Activated naive CD8-positive, alpha-beta T cell (primary cell): ENCODE results near the gene TMC8.

Experiments
- H3K27ac Mint-ChIP-seq: one replicate; pipeline ENCODE4 v1.8.0; 2021; ENCODE audit warnings: mixed read lengths
- H3K27me3 Mint-ChIP-seq: one replicate; pipeline ENCODE4 v1.8.0; 2021; ENCODE audit warnings: mixed read lengths
- H3K36me3 Mint-ChIP-seq: one replicate; pipeline ENCODE4 v1.8.0; 2021; ENCODE audit warnings: mixed read lengths
- H3K4me1 Mint-ChIP-seq: one replicate; pipeline ENCODE4 v1.8.0; 2021; ENCODE audit warnings: low read depth, mixed read lengths
- H3K4me3 Mint-ChIP-seq: one replicate; pipeline ENCODE4 v1.8.0; 2021; ENCODE audit warnings: mild to moderate bottlenecking, mixed read lengths
- H3K9me3 Mint-ChIP-seq: one replicate; pipeline ENCODE4 v1.8.0; 2021; ENCODE audit warnings: low read depth, mixed read lengths

Gene TMC8

DNA sequence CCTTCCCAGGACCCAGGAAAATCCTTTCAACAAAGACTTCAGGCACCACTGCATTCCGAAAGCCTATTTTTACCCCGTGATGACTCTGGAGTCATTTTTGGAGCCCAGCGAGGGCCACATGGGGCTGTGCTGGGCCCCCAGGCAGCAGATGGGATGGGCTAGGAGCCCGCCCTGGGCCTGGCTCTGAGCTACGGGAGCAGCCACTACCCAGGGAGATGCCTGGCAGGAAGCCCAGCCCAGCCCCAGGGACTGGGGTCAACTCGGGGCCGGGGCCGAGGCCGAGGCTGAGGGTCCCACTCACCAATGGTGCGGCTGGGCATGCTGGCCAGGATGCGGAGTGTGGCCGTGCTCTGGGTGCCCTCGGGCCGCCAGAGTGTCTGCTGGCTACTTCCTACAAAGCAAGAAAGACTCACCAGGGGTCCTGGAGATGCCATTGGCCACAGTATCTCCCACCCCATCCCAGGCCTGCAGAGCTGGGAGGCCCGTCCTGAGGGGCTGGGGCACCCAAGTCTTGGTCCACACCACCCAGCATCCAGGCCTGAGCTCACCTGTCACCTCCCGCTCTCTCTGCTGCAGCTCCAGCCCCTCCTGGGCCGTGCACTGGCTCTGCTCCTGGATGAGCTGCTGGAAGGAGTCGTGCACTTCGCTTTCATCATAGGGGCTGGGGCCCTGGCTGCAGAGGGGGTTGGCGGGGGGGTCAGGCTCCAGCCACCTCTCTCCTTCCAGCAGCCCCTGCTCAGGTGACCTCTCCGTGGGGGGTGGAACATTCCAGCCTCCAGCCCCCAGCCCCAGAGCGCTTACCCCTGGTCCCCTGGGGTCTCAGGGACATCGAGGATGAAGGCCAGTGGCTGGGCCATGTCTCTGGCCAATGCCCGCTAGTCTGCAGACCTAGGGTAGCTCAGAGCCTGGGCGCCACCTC, 4.3 kb upstream of the TMC8 start:
- Mint-ChIP-seq H3K4me3 (peak overlapping the region; percentile 86), H3K27ac (peak overlapping the region; percentile 84), H3K27me3 (no peaks in the 10 kb centered on the region), H3K9me3 (no peaks in the 10 kb centered on the region), H3K36me3 (peaks cover 8% of the 10 kb centered on the region), H3K4me1 (peaks cover 61% of the 10 kb centered on the region)

DNA sequence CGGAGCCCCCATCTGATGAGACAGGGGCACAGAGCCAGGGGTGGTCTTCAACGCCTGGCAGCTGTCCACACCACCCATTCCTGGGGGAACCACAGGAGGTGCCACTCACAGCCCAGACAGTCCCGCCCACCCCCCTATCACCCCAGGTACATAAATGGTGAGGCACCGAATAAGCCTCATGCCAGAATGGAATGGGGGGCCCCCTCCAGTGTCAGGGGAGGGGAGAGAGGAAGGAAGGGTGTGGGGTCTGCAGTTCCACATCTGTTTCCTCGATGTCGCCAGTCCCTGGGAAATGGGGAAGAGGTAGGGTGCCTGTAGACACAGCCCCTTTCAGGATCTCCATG, 3.7 kb upstream of the TMC8 start:
- Mint-ChIP-seq H3K4me1 (peaks cover 54% of the 10 kb centered on the region), H3K27ac (peak overlapping the region; percentile 84), H3K36me3 (peaks cover 8% of the 10 kb centered on the region), H3K9me3 (no peaks in the 10 kb centered on the region), H3K4me3 (peak overlapping the region; percentile 86), H3K27me3 (no peaks in the 10 kb centered on the region)

DNA sequence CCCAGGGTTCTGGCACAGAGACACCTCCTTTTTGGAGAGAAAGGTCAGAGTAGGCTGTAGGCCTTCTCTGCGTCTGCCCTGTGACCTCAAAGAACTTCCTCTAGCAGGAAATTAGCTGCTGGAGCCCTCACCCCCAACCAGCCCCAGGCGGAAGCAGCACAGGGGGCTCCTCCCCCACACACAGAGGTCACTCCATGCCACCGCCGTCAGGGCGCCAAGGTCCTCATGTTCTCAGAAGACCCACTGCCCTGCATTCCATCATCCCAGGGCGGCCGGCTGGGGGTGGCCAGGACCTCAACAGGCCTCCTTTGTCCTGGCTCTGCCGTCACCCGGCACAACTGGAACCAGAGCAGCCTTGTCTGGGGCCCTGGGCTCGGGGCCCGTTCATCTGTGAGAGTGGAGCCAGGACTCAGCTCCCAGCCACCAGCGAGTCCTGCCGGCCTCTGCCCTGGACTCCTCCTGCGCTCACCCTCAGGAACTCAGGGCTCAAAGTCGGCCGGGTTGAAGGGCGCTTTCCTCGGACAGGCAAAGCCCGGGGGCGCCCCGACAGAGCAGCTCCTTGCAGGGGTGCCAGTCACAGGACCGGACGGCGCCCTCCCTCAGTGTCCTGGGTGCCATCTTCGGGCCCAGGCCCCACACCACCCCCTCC, 3.2 kb upstream of the TMC8 start:
- Mint-ChIP-seq H3K4me1 (peaks cover 49% of the 10 kb centered on the region), H3K9me3 (no peaks in the 10 kb centered on the region), H3K27me3 (no peaks in the 10 kb centered on the region), H3K4me3 (peak overlapping the region; percentile 86), H3K27ac (peak overlapping the region; percentile 84), H3K36me3 (peaks cover 8% of the 10 kb centered on the region)

- H3K9me3 Mint-ChIP-seq: no peaks in the 10 kb centered on the region
- no peaks in the 10 kb centered on the region for H3K27me3 Mint-ChIP-seq
- H3K27ac Mint-ChIP-seq: peak overlapping the region; percentile 84
- H3K4me3 Mint-ChIP-seq: peak overlapping the region; percentile 86
- H3K36me3 Mint-ChIP-seq: peaks cover 6% of the 10 kb centered on the region
- peaks cover 49% of the 10 kb centered on the region for H3K4me1 Mint-ChIP-seq
Measured at GRCh38 chr17:78127888-78128550, 2.6 kb upstream of the TMC8 start.

- Mint-ChIP-seq H3K27ac (peak within 1 kb of the TSS; percentile 91), H3K9me3 (no peaks in the 10 kb centered on the region), H3K27me3 (no peaks in the 10 kb centered on the region), H3K4me1 (peaks cover 49% of the 10 kb centered on the region), H3K4me3 (peak within 1 kb of the TSS; percentile 93), H3K36me3 (peaks cover 2% of the 10 kb centered on the region)
Measured at GRCh38 chr17:78128551-78129350, 1.8 kb upstream of the TMC8 start, which contains the start of gene TMC6. Gene TMC6, minus strand, starts transcription at chr17:78128755. Its CDS starts 1,923 bp downstream, at chr17:78126832.

GRCh38 chr17:78129351-78130089, 1.1 kb upstream of the TMC8 start:
- H3K4me1 Mint-ChIP-seq: peaks cover 52% of the 10 kb centered on the region

GRCh38 chr17:78130090-78130436, 508 bp upstream of the TMC8 start:
- H3K36me3 Mint-ChIP-seq: peaks cover 4% of the 10 kb centered on the region
- H3K4me1 Mint-ChIP-seq: peaks cover 53% of the 10 kb centered on the region
- peak overlapping the region; percentile 93 for H3K4me3 Mint-ChIP-seq
- no peaks in the 10 kb centered on the region for H3K9me3 Mint-ChIP-seq
- H3K27me3 Mint-ChIP-seq: no peaks in the 10 kb centered on the region
- H3K27ac Mint-ChIP-seq: peak overlapping the region; percentile 95

More at GRCh38 chr17:78129351-78130089, 1.1 kb upstream of the TMC8 start:
- Mint-ChIP-seq H3K27ac (peak overlapping the region; percentile 95), H3K4me3 (peak overlapping the region; percentile 93), H3K9me3 (no peaks in the 10 kb centered on the region), H3K36me3 (peaks cover 4% of the 10 kb centered on the region), H3K27me3 (no peaks in the 10 kb centered on the region)

- Mint-ChIP-seq H3K4me3 (peak overlapping the region; percentile 93), H3K36me3 (peaks cover 10% of the 10 kb centered on the region), H3K27me3 (no peaks in the 10 kb centered on the region), H3K9me3 (no peaks in the 10 kb centered on the region), H3K27ac (peak overlapping the region; percentile 95), H3K4me1 (peaks cover 59% of the 10 kb centered on the region)
Measured at GRCh38 chr17:78131172-78132083, 857 bp downstream of the TMC8 start.

DNA sequence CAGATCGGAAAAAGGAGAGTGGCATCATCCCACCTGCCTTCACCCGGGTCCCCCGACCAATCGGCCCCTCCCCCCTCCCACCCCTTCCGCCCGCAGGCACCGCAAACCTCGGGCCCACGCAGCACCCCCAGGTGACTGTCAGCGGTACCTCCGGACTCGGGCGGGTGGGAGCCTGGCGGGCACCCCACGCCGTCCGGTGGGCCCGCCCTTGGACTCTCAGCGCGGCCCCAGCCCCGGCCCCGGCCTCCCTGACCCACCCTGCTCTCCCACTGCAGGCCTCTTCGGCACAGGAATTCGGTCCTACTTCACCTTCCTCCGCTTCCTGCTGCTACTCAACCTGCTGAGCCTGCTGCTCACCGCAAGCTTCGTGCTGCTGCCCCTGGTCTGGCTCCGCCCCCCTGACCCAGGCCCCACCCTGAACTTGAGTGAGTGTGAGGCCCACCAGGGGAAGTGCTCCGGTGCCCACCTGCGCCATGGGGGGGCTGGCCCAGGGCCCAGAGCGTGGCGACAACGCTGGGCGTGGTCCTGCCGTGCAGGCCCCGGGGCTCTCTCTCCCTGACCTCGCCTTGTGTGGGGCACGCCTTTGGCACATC, 1.6 kb downstream of the TMC8 start:
- Mint-ChIP-seq H3K4me3 (peak overlapping the region; percentile 80), H3K4me1 (peaks cover 59% of the 10 kb centered on the region), H3K36me3 (peaks cover 11% of the 10 kb centered on the region), H3K27ac (peak overlapping the region; percentile 70), H3K9me3 (no peaks in the 10 kb centered on the region), H3K27me3 (no peaks in the 10 kb centered on the region)

DNA sequence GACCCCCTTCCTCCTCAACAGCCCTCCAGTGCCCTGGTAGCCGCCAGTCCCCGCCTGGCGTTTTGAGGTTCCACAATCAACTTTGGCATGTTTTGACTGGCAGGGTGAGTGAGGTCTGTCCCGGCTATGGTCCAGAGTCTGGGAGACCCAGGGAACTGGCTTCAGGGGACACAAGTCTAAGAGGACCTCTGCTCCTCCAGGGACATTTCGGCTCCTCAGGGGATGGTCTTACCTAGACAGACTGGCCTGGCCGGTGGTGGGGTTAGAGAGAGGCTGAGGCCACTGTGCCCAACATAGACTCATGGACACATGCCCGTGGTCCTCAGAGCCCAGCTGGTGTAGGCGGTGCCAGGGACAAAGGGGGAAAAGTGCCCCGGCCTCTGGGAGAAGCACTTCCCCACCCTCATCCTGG, 2.2 kb downstream of the TMC8 start:
- H3K36me3 Mint-ChIP-seq: peaks cover 13% of the 10 kb centered on the region
- H3K9me3 Mint-ChIP-seq: no peaks in the 10 kb centered on the region
- peak overlapping the region; percentile 70 for H3K27ac Mint-ChIP-seq
- peaks cover 63% of the 10 kb centered on the region for H3K4me1 Mint-ChIP-seq
- peak overlapping the region; percentile 80 for H3K4me3 Mint-ChIP-seq
- no peaks in the 10 kb centered on the region for H3K27me3 Mint-ChIP-seq

- H3K27me3 Mint-ChIP-seq: no peaks in the 10 kb centered on the region
- peaks cover 13% of the 10 kb centered on the region for H3K36me3 Mint-ChIP-seq
- peak overlapping the region; percentile 80 for H3K4me3 Mint-ChIP-seq
- no peaks in the 10 kb centered on the region for H3K9me3 Mint-ChIP-seq
- peaks cover 67% of the 10 kb centered on the region for H3K4me1 Mint-ChIP-seq
- peak overlapping the region; percentile 75 for H3K27ac Mint-ChIP-seq
Measured at GRCh38 chr17:78133179-78133951, 2.8 kb downstream of the TMC8 start.
